Muscle layer of duodenum (tissue), 2 donors: Measurements from ENCODE around the gene DMAC2L.
"Not testable (repeated sequence)": the region's sequence is repeated elsewhere in the genome, so short reads cannot be mapped to it uniquely, and the experiment has no call there.

Experiments
- H3K27ac ChIP-seq: one replicate; pipeline ENCODE4 v1.7.0; 2013; ENCODE audit warnings: mild to moderate bottlenecking, low read length
- H3K27me3 ChIP-seq: one replicate; pipeline ENCODE4 v1.7.0; 2013; ENCODE audit warnings: low read depth, mild to moderate bottlenecking, control low read depth, low read length
- H3K36me3 ChIP-seq, 2 donors: one replicate each; pipeline ENCODE4 v1.7.0; 2013; ENCODE audit warnings: low read length in 2 of 2, control low read depth in 1 of 2, mild to moderate bottlenecking in 1 of 2; ENCODE audit not compliant: insufficient read depth in 2 of 2, control insufficient read depth in 1 of 2
- H3K4me1 ChIP-seq, 2 donors: one replicate each; pipeline ENCODE4 v1.7.0; 2013; ENCODE audit warnings: low read length in 2 of 2, mild to moderate bottlenecking in 2 of 2, control low read depth in 1 of 2, moderate library complexity in 1 of 2; ENCODE audit not compliant: insufficient read depth in 2 of 2, control insufficient read depth in 1 of 2
- H3K4me3 ChIP-seq, 2 donors: one replicate each; pipeline ENCODE4 v1.7.0; 2013; ENCODE audit warnings: low read length in 2 of 2, low read depth in 1 of 2, mild to moderate bottlenecking in 1 of 2
- H3K9me3 ChIP-seq, 2 donors: one replicate each; pipeline ENCODE4 v1.7.0; 2013; ENCODE audit warnings: low read length in 2 of 2, control low read depth in 1 of 2, mild to moderate bottlenecking in 1 of 2; ENCODE audit not compliant: control insufficient read depth in 1 of 2
- donor health status: healthy.

DMAC2L gene

GRCh38 chr14:50357124-50357523, 45.0 kb downstream of the DMAC2L start:
- Histone ChIP-seq H3K4me1 (no peaks in the 10 kb centered on the region), H3K27ac (no peak overlapping the region), H3K27me3 (no peaks in the 10 kb centered on the region), H3K9me3 (no peaks in the 10 kb centered on the region), H3K4me3 (no peak overlapping the region), H3K36me3 (no peaks in the 10 kb centered on the region)

GRCh38 chr14:50357753-50358395, 45.8 kb downstream of the DMAC2L start:
- Histone ChIP-seq H3K9me3 (no peaks in the 10 kb centered on the region), H3K27ac (no peak overlapping the region), H3K27me3 (no peaks in the 10 kb centered on the region), H3K4me1 (no peaks in the 10 kb centered on the region), H3K4me3 (no peak overlapping the region), H3K36me3 (no peaks in the 10 kb centered on the region)

DNA sequence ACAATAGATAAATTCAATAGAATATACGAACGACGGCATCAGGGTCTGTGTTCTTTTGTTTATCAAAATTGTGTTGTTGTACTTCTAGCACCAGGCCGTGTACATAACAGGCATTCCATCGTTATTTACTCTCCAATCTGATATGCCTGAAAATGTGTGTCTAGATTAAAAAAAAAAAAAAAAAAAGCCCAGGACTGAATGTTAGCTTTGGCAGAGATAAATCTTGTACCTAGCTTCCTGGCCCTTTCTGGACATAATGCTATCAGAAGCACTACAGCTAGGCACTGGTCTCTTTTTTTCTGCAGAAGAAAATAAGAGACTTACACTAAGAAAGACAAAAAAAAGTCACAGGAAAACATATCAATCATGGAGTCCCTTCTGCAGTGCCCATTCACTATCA, 47.5 kb downstream of the DMAC2L start:
- H3K4me3 ChIP-seq, result no peak overlapping the region
- no peaks in the 10 kb centered on the region for H3K36me3 ChIP-seq
- H3K27ac ChIP-seq, result no peak overlapping the region
- no peaks in the 10 kb centered on the region for H3K4me1 ChIP-seq
- H3K27me3 ChIP-seq, result no peaks in the 10 kb centered on the region
- no peaks in the 10 kb centered on the region for H3K9me3 ChIP-seq

GRCh38 chr14:50360093-50360492, 48.0 kb downstream of the DMAC2L start:
- H3K27me3 ChIP-seq, result no peaks in the 10 kb centered on the region
- H3K36me3 ChIP-seq, result no peaks in the 10 kb centered on the region
- H3K9me3 ChIP-seq, result no peaks in the 10 kb centered on the region
- H3K4me3 ChIP-seq, result no peak overlapping the region
- no peak overlapping the region for H3K27ac ChIP-seq
- no peaks in the 10 kb centered on the region for H3K4me1 ChIP-seq

DNA sequence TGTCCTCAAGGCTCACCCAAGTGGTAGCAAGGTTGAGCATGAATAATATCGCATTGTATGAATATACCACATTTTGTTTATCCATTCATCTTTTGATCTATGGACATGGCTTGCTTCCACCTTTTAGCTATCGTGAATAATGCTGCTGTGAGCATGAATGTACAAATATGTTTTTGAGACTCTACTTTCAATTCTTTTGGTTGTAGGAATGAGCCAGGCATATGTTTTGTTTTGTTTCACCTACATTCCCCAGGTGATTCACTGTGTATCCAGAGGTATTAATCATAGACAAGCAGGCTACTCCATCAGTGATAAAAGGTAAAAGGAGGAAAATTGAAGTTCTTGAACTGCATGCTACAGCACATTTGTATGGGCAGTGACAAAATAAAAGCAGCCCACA, 48.7 kb downstream of the DMAC2L start:
- Histone ChIP-seq H3K27ac (no peak overlapping the region), H3K36me3 (no peaks in the 10 kb centered on the region), H3K4me3 (no peak overlapping the region), H3K27me3 (no peaks in the 10 kb centered on the region), H3K9me3 (no peaks in the 10 kb centered on the region), H3K4me1 (no peaks in the 10 kb centered on the region)

GRCh38 chr14:50361473-50362403, 49.6 kb downstream of the DMAC2L start:
- H3K4me3 ChIP-seq, H3K4me1 ChIP-seq, H3K27ac ChIP-seq, H3K9me3 ChIP-seq, H3K27me3 ChIP-seq, H3K36me3 ChIP-seq: not testable (repeated sequence)

GRCh38 chr14:50362764-50363713, 50.9 kb downstream of the DMAC2L start:
- H3K36me3 ChIP-seq, result no peaks in the 10 kb centered on the region
- H3K27me3 ChIP-seq, result no peaks in the 10 kb centered on the region
- no peaks in the 10 kb centered on the region for H3K9me3 ChIP-seq
- no peaks in the 10 kb centered on the region for H3K4me1 ChIP-seq
- peak overlapping the region; percentile 16 to 51 for H3K4me3 ChIP-seq
- H3K27ac ChIP-seq, result peak overlapping the region; percentile 73

DNA sequence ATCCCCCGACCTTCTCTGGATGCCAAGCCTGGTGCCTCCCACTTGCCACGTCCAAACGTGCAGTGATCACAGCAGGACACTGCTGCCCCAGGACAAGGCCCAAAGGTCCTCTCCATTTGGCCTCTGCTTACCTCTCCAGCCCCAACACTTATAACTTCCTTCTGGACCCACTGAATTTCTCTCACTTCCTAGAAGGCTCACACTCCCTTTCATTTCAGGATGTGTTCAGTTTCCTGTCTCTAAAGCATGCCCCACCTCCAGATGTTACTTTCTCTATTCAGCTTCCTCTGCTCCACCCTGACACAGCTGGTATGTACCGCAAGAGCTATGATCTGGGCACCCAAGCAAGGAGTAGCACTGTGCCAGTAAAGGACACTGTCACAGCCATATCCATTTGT, 51.6 kb downstream of the DMAC2L start:
- Histone ChIP-seq H3K9me3 (no peaks in the 10 kb centered on the region), H3K27ac (peak overlapping the region; percentile 73), H3K4me1 (no peaks in the 10 kb centered on the region), H3K36me3 (no peaks in the 10 kb centered on the region), H3K27me3 (no peaks in the 10 kb centered on the region), H3K4me3 (peak overlapping the region; percentile 16 to 51)

DNA sequence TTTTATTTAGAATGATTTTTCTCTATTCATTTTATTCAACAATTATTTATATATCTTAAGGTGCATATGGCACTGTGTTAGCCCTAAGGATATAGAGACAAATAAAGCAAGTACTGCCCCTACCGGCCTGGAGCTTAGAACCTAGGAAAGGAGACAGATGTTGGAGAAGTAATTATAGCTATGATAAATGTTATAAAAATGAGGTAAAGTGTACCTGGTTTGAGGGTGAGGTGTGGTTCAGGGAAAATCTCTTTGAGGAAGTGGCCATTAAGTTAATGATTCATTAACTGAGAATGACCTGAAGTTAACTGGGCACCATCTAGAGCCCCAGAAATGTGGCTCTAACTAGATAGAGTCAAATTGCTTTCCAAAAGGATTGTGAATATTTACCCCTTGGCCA, 52.7 kb downstream of the DMAC2L start:
- H3K9me3 ChIP-seq, result no peaks in the 10 kb centered on the region
- H3K4me1 ChIP-seq, result no peaks in the 10 kb centered on the region
- H3K4me3 ChIP-seq, result no peak overlapping the region
- no peaks in the 10 kb centered on the region for H3K36me3 ChIP-seq
- no peaks in the 10 kb centered on the region for H3K27me3 ChIP-seq
- no peak overlapping the region for H3K27ac ChIP-seq

DNA sequence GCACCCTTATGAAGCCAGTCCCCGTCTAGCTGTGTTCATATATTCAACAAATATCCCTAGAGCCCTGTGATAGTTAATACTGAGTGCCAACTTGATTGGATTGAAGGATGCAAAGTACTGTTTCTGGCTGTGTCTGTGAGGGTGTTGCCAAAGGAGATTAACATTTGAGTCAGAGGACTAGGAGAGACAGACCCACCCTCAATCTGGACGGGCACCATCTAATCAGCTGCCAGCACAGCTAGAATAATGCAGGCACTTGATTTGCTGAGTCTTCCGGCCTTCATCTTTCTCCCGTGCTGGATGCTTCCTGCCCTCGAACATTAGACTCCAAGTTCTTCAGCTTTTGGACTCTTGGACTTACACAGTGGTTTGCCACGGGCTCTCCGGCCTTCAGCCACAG, 53.4 kb downstream of the DMAC2L start:
- not testable (repeated sequence) for H3K9me3 ChIP-seq, H3K4me1 ChIP-seq, H3K27ac ChIP-seq, H3K4me3 ChIP-seq, H3K27me3 ChIP-seq, H3K36me3 ChIP-seq

GRCh38 chr14:50366115-50366514, 54.0 kb downstream of the DMAC2L start:
- Histone ChIP-seq H3K27ac (no peak overlapping the region), H3K9me3 (no peaks in the 10 kb centered on the region), H3K27me3 (no peaks in the 10 kb centered on the region), H3K4me3 (no peak overlapping the region), H3K4me1 (no peaks in the 10 kb centered on the region), H3K36me3 (no peaks in the 10 kb centered on the region)
